GM19395 (cell line): ENCODE data around the gene NPIPA2.
"Not testable (repeated sequence)": the region's sequence is repeated elsewhere in the genome, so short reads cannot be mapped to it uniquely, and the experiment has no call there.

Experiments used
- ATAC-seq: cut with Tn5 transposase; IDR thresholded peaks from one replicate; pipeline ENCODE4 v1.9.1; 2021; ENCODE audit warnings: mild to moderate bottlenecking, moderate library complexity; ENCODE audit not compliant: unreplicated experiment

Gene NPIPA2

GRCh38 chr16:14742273-14743128 lies at the start of gene NPIPA2:
NPIPA2 (plus strand) TSS chr16:14742533; CDS start chr16:14748066, 5,533 bp downstream.
- ATAC-seq: peak; percentile 91

GRCh38 chr16:14694129-14694528 lies 48.2 kb upstream of the NPIPA2 start, which contains the start of gene PLA2G10:
PLA2G10 (minus strand) TSS chr16:14694308; CDS start chr16:14694229, 79 bp downstream.
- not testable (repeated sequence) for ATAC-seq

GRCh38 chr16:14701859-14702258 lies 40.5 kb upstream of the NPIPA2 start:
- not testable (repeated sequence) for ATAC-seq

- not testable (repeated sequence) for ATAC-seq
Observed at GRCh38 chr16:14702672-14703071, 39.7 kb upstream of the NPIPA2 start.

- peak; percentile 89 for ATAC-seq
Observed at GRCh38 chr16:14703156-14704011, 38.9 kb upstream of the NPIPA2 start, which contains the start of gene NPIPA3. NPIPA3 (plus strand) TSS chr16:14703411; CDS start chr16:14708944, 5,533 bp downstream.

- not testable (repeated sequence) for ATAC-seq
Observed at GRCh38 chr16:14733233-14733632, 9.1 kb upstream of the NPIPA2 start.

GRCh38 chr16:14740832-14741385 lies 1.4 kb upstream of the NPIPA2 start:
- not testable (repeated sequence) for ATAC-seq

GRCh38 chr16:14741794-14742193 lies 539 bp upstream of the NPIPA2 start:
- ATAC-seq: not testable (repeated sequence)

- ATAC-seq: not testable (repeated sequence)
Observed at GRCh38 chr16:14773654-14774053, 31.3 kb downstream of the NPIPA2 start.

GRCh38 chr16:14775624-14776023 lies 33.3 kb downstream of the NPIPA2 start:
- not testable (repeated sequence) for ATAC-seq

GRCh38 chr16:14776763-14777162 lies 34.4 kb downstream of the NPIPA2 start:
- ATAC-seq: not testable (repeated sequence)

GRCh38 chr16:14779368-14779877 lies 37.1 kb downstream of the NPIPA2 start:
- not testable (repeated sequence) for ATAC-seq

- ATAC-seq: not testable (repeated sequence)
Observed at GRCh38 chr16:14786180-14786579, 43.8 kb downstream of the NPIPA2 start.

GRCh38 chr16:14789577-14789976 lies 47.2 kb downstream of the NPIPA2 start:
- ATAC-seq: not testable (repeated sequence)

- ATAC-seq: not testable (repeated sequence)
Observed at GRCh38 chr16:14790320-14790956, 48.1 kb downstream of the NPIPA2 start.

GRCh38 chr16:14792914-14793313 lies 50.6 kb downstream of the NPIPA2 start:
- ATAC-seq: not testable (repeated sequence)

GRCh38 chr16:14797558-14797957 lies 55.2 kb downstream of the NPIPA2 start:
- ATAC-seq: not testable (repeated sequence)

GRCh38 chr16:14803577-14803976 lies 61.2 kb downstream of the NPIPA2 start:
- ATAC-seq: not testable (repeated sequence)

- ATAC-seq: not testable (repeated sequence)
Observed at GRCh38 chr16:14807184-14807678, 64.9 kb downstream of the NPIPA2 start.

GRCh38 chr16:14813890-14814289 lies 71.6 kb downstream of the NPIPA2 start:
- not testable (repeated sequence) for ATAC-seq
